Measurements from ENCODE around the gene MAGI2. TPM values are rescaled to one million over a fixed set of nuclear protein-coding genes. Genes with fewer than 3 reads are reported as not detected.

The MAGI2 gene
- total RNA-seq, 1 donor from 2014 or later = 6.9 TPM

DNA sequence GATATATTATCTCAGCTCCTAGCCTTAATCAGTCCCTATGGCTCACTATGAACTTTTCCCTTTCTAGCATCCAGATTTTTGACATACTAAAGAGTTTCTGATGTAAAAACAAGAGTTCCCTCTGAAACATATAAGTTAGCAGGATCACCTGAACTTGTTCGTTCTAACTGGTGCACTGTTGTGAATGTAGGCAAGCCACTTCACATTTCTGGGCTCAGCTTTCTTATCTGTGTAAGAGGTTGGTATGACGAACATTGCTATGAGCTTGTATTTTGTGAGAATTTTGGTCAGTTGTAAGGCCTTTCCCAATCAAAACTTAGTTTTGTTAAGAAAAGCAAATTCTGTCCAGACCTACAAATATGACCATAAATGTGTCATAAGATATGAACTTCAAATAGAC, 46.1 kb downstream of the MAGI2 start:
- Histone ChIP-seq H3K4me1 (no peaks in the 10 kb centered on the region), H3K36me3 (no peaks in the 10 kb centered on the region), H3K4me3 (no peak overlapping the region), H3K27me3 (no peaks in the 10 kb centered on the region), H3K27ac (no peak overlapping the region), H3K9me3 (no peaks in the 10 kb centered on the region)
- intact Hi-C loops (cut with DNase I) = no loop called here
- DNase-seq (ENCODE audit: extremely low spot score in 2 of 2) = no peak
- TF ChIP-seq CTCF (IDR thresholded peaks at IDR 0.05) = no peak
- TF ChIP-seq POLR2A (IDR thresholded peaks at IDR 0.05) = no peak
- no peak for TF ChIP-seq POLR2AphosphoS5 (IDR thresholded peaks at IDR 0.05; ENCODE audit: insufficient read depth in 1 of 2, low read depth in 1 of 2)

DNA sequence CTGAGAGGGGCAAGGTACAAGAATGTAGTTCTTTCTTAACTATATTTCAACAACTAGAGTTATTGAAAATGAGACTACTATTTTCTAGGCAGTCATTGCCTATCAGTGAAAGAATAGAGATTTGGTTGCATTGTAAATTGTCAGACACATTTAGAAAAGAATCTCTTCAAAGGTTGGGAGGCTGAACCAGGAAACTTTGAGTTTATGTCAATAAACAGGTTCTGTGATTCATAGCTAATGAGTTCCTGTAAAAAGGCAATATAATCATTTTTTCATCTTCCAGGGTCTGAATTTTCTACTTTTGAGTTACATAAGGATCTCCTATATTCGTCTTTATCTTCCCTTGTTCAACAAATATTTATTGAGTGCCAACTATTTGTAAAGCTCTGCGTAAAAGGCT, 47.1 kb downstream of the MAGI2 start:
- H3K4me3 ChIP-seq = no peak overlapping the region
- H3K27ac ChIP-seq = no peak overlapping the region
- no peaks in the 10 kb centered on the region for H3K27me3 ChIP-seq
- H3K4me1 ChIP-seq = no peaks in the 10 kb centered on the region
- intact Hi-C loops (cut with DNase I) = no loop called here
- no peaks in the 10 kb centered on the region for H3K36me3 ChIP-seq
- no peak for TF ChIP-seq POLR2A (IDR thresholded peaks at IDR 0.05)
- no peak for TF ChIP-seq POLR2AphosphoS5 (IDR thresholded peaks at IDR 0.05; ENCODE audit: insufficient read depth in 1 of 2, low read depth in 1 of 2)
- TF ChIP-seq CTCF (IDR thresholded peaks at IDR 0.05) = no peak
- DNase-seq (ENCODE audit: extremely low spot score in 2 of 2) = no peak
- H3K9me3 ChIP-seq = no peaks in the 10 kb centered on the region

DNA sequence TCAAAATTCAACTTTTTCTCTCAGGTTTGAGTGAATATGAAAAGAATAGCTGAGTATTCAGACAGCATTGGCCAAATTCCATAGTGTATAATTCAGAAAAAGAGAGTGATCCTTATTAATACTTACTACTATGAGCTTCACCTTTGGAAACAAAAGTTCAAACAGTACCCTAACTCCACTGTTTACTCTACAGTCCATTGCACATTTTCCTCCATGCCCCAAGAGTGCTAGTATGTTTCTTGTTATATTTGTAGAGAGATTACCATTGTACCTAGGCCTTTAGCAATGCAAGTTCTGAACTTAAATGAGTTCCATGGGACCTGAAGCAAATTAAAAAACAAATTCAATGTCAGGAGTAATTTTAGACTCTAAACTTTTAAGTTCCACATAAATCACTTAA, 48.1 kb downstream of the MAGI2 start:
- no peaks in the 10 kb centered on the region for H3K36me3 ChIP-seq
- no peak overlapping the region for H3K27ac ChIP-seq
- no peak overlapping the region for H3K4me3 ChIP-seq
- TF ChIP-seq POLR2A (IDR thresholded peaks at IDR 0.05) (no peak), CTCF (IDR thresholded peaks at IDR 0.05) (no peak), POLR2AphosphoS5 (IDR thresholded peaks at IDR 0.05; ENCODE audit: insufficient read depth in 1 of 2, low read depth in 1 of 2) (no peak)
- H3K27me3 ChIP-seq = no peaks in the 10 kb centered on the region
- no peaks in the 10 kb centered on the region for H3K4me1 ChIP-seq
- DNase-seq (ENCODE audit: extremely low spot score in 2 of 2) = no peak
- intact Hi-C loops (cut with DNase I) = no loop called here
- no peaks in the 10 kb centered on the region for H3K9me3 ChIP-seq

DNA sequence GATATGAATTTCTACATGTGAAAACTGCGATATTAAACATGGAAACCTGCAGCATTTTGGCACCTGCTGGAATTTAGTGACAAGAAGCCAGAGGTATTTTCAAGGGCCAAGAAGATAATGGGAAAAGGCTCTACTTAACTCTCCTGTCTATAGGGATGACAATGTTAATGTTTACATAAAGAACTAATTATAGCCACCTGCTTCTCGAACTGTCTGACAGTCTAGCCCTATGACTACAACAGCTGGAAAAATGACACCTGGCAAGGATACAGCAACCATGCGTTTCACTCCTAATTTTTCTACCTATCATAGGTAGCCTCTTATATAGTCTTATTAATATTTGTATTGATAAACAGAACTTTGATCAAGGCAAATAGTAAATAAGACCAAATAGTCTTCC, 49.6 kb downstream of the MAGI2 start:
- Histone ChIP-seq H3K4me1 (no peaks in the 10 kb centered on the region), H3K27ac (no peak overlapping the region), H3K36me3 (no peaks in the 10 kb centered on the region), H3K4me3 (no peak overlapping the region), H3K9me3 (no peaks in the 10 kb centered on the region), H3K27me3 (no peaks in the 10 kb centered on the region)
- TF ChIP-seq POLR2AphosphoS5 (IDR thresholded peaks at IDR 0.05; ENCODE audit: insufficient read depth in 1 of 2, low read depth in 1 of 2) (no peak), CTCF (IDR thresholded peaks at IDR 0.05) (no peak), POLR2A (IDR thresholded peaks at IDR 0.05) (no peak)
- no peak for DNase-seq (ENCODE audit: extremely low spot score in 2 of 2)
- intact Hi-C loops (cut with DNase I) = no loop called here

GRCh38 chr7:79403451-79403850, 50.0 kb downstream of the MAGI2 start:
- no peak for TF ChIP-seq POLR2AphosphoS5 (IDR thresholded peaks at IDR 0.05; ENCODE audit: insufficient read depth in 1 of 2, low read depth in 1 of 2)
- TF ChIP-seq CTCF (IDR thresholded peaks at IDR 0.05) = no peak
- TF ChIP-seq POLR2A (IDR thresholded peaks at IDR 0.05) = no peak
- Histone ChIP-seq H3K27ac (no peak overlapping the region), H3K9me3 (no peaks in the 10 kb centered on the region), H3K36me3 (no peaks in the 10 kb centered on the region), H3K4me3 (no peak overlapping the region), H3K4me1 (no peaks in the 10 kb centered on the region), H3K27me3 (no peaks in the 10 kb centered on the region)
- no peak for DNase-seq (ENCODE audit: extremely low spot score in 2 of 2)
- intact Hi-C loops (cut with DNase I) = no loop called here
